IMR-90 (cell line): ENCODE data around the gene ADGRA3. TPM values are rescaled to one million over a fixed set of nuclear protein-coding genes. Genes with fewer than 3 reads are reported as not detected.

ENCODE experiments used
- ATAC-seq: fragments of 200-7000 bp; cut with Tn5 transposase; 2 replicates; pipeline ENCODE4 v1.9.1; 2020; ENCODE audit warnings: low read depth, mild to moderate bottlenecking, moderate library complexity
- BruUV-seq: library from RNA; stranded (reverse); fragments of 400-500 nt; replicated peaks from 2 replicates; lab custom pipeline; 2021; lab: Mats Ljungman, UMichigan
- CTCF ChIA-PET: fragments of 300-600 bp; formaldehyde crosslinking; extraction: SDS; loops from one replicate; lab custom pipeline; 2021; ENCODE audit warnings: antibody characterized with exemption; lab: Yijun Ruan, JAX
- POLR2A ChIA-PET: fragments of 300-600 bp; sonication (Branson Sonifier 250); formaldehyde crosslinking; loops from one replicate; lab custom pipeline; 2022; ENCODE audit warnings: antibody characterized with exemption; ENCODE audit not compliant: unreplicated experiment; lab: Charles Lee
- DNase-seq: peaks from one replicate; pipeline ENCODE4 v3.0.0; 2013
- H2AFZ ChIP-seq: replicated peaks from 2 replicates; pipeline ENCODE3; 2013; ENCODE audit warnings: low read length, mild to moderate bottlenecking; ENCODE audit not compliant: poor library complexity
- H2AK5ac ChIP-seq: 2 replicates; pipeline ENCODE4 v1.6.1; 2013; ENCODE audit warnings: low read depth, low read length, inconsistent platforms
- H2AK9ac ChIP-seq: replicated peaks from 2 replicates; pipeline ENCODE3; 2013; ENCODE audit warnings: mild to moderate bottlenecking, low read depth, low read length, moderate library complexity; ENCODE audit not compliant: poor library complexity
- H2BK120ac ChIP-seq: 2 replicates; pipeline ENCODE4 v1.6.1; 2013; ENCODE audit warnings: low read depth, low read length, inconsistent platforms
- H2BK15ac ChIP-seq: 3 replicates; pipeline ENCODE4 v1.6.1; 2013; ENCODE audit warnings: low read depth, low read length, inconsistent platforms
- H2BK20ac ChIP-seq: 2 replicates; pipeline ENCODE4 v1.6.1; 2013; ENCODE audit warnings: low read depth, mild to moderate bottlenecking, inconsistent platforms, low read length, moderate library complexity
- H2BK5ac ChIP-seq: 2 replicates; pipeline ENCODE4 v1.6.1; 2013; ENCODE audit warnings: mild to moderate bottlenecking, low read depth, low read length, inconsistent platforms; ENCODE audit not compliant: poor library complexity, severe bottlenecking
- H3K14ac ChIP-seq: replicated peaks from 2 replicates; pipeline ENCODE4 v1.6.1; 2013; ENCODE audit warnings: low read depth, low read length, inconsistent platforms
- H3K18ac ChIP-seq: 2 replicates; pipeline ENCODE4 v1.6.1; 2013; ENCODE audit warnings: low read depth, low read length, control low read depth
- H3K23ac ChIP-seq: 2 replicates; pipeline ENCODE4 v1.6.1; 2013; ENCODE audit warnings: low read depth, low read length, inconsistent platforms
- H3K27ac ChIP-seq: 2 replicates; pipeline ENCODE4 v1.5.1; 2013; ENCODE audit warnings: mild to moderate bottlenecking, control low read depth, low read length; ENCODE audit not compliant: insufficient read depth
- H3K27me3 ChIP-seq: 2 replicates; pipeline ENCODE4 v1.6.1; 2013; ENCODE audit warnings: low read length; ENCODE audit not compliant: control insufficient read depth, insufficient read depth
- H3K36me3 ChIP-seq: 2 replicates; pipeline ENCODE4 v1.6.1; 2013; ENCODE audit warnings: low read length, mixed read lengths; ENCODE audit not compliant: control insufficient read depth, insufficient read depth
- H3K4ac ChIP-seq: 2 replicates; pipeline ENCODE4 v1.6.1; 2013; ENCODE audit warnings: low read depth, low read length, inconsistent platforms
- H3K4me1 ChIP-seq: 2 replicates; pipeline ENCODE4 v1.6.1; 2013; ENCODE audit warnings: low read length, mixed read lengths; ENCODE audit not compliant: control insufficient read depth, insufficient read depth
- H3K4me2 ChIP-seq: 2 replicates; pipeline ENCODE4 v1.6.1; 2013; ENCODE audit warnings: low read depth, mild to moderate bottlenecking, control low read depth, low read length, moderate library complexity
- H3K4me3 ChIP-seq: 2 replicates; pipeline ENCODE4 v1.5.1; 2013; ENCODE audit warnings: low read depth, mild to moderate bottlenecking, control low read depth, low read length, moderate library complexity; ENCODE audit not compliant: insufficient read depth
- H3K56ac ChIP-seq: 2 replicates; pipeline ENCODE4 v1.6.1; 2013; ENCODE audit warnings: low read length, inconsistent platforms; ENCODE audit not compliant: insufficient read depth; ENCODE audit errors: extremely low read depth
- H3K79me1 ChIP-seq, 2 experiments: 2 replicates each; pipeline ENCODE4 v1.6.1; 2013; ENCODE audit warnings: low read length in 2 of 2, inconsistent platforms in 1 of 2, low read depth in 1 of 2
- H3K9ac ChIP-seq: 2 replicates; pipeline ENCODE4 v1.6.1; 2013; ENCODE audit warnings: low read depth, low read length, control low read depth
- H3K9me1 ChIP-seq: 2 replicates; pipeline ENCODE4 v1.6.1; 2013; ENCODE audit warnings: low read length, inconsistent platforms; ENCODE audit not compliant: insufficient read depth
- H3K9me3 ChIP-seq: 2 replicates; pipeline ENCODE4 v1.6.1; 2013; ENCODE audit warnings: low read length; ENCODE audit not compliant: control insufficient read depth, insufficient read depth
- H4K20me1 ChIP-seq: 2 replicates; pipeline ENCODE4 v1.6.1; 2013; ENCODE audit warnings: low read length, inconsistent platforms; ENCODE audit not compliant: insufficient read depth
- H4K5ac ChIP-seq: 2 replicates; pipeline ENCODE4 v1.6.1; 2013; ENCODE audit warnings: mild to moderate bottlenecking, low read depth, low read length, control low read depth
- H4K8ac ChIP-seq, 2 experiments: 2 replicates each; pipeline ENCODE4 v1.6.1; 2013; ENCODE audit warnings: low read depth in 2 of 2, low read length in 2 of 2, control low read depth in 1 of 2, inconsistent platforms in 1 of 2
- H4K91ac ChIP-seq: 2 replicates; pipeline ENCODE4 v1.6.1; 2013; ENCODE audit warnings: low read depth, low read length, inconsistent platforms; ENCODE audit not compliant: insufficient read depth
- BHLHE40 ChIP-seq: fragments of 150-350 bp; IDR thresholded peaks from 2 replicates; pipeline ENCODE4 v1.6.1; 2016; ENCODE audit warnings: mild to moderate bottlenecking, low read depth, low read length
- CEBPB ChIP-seq: IDR thresholded peaks from 2 replicates; pipeline ENCODE4 v1.6.1; 2012; ENCODE audit warnings: low read depth, low read length, improper control_type of control experiment
- CHD1 ChIP-seq: IDR thresholded peaks from 2 replicates; pipeline ENCODE4 v1.6.1; 2012; ENCODE audit warnings: low read depth, low read length, improper control_type of control experiment
- CTCF ChIP-seq: conservative IDR thresholded peaks from 2 replicates; pipeline ENCODE4 v1.5.1; 2012; ENCODE audit warnings: mild to moderate bottlenecking, low read depth, low read length, improper control_type of control experiment
- ELK1 ChIP-seq: fragments of 150-350 bp; IDR thresholded peaks from 2 replicates; pipeline ENCODE4 v1.6.1; 2016; ENCODE audit warnings: low read depth, mild to moderate bottlenecking, low read length, moderate library complexity, borderline replicate concordance
- FOS ChIP-seq: fragments of 150-350 bp; IDR thresholded peaks from 2 replicates; pipeline ENCODE4 v1.6.1; 2016; ENCODE audit warnings: low read depth, low read length
- MAFK ChIP-seq: IDR thresholded peaks from 2 replicates; pipeline ENCODE4 v1.6.1; 2012; ENCODE audit warnings: low read depth, low read length, improper control_type of control experiment
- MAZ ChIP-seq: IDR thresholded peaks from 2 replicates; pipeline ENCODE4 v1.6.1; 2012; ENCODE audit warnings: low read depth, mild to moderate bottlenecking, low read length, improper control_type of control experiment, moderate library complexity, borderline replicate concordance
- MXI1 ChIP-seq: IDR thresholded peaks from 2 replicates; pipeline ENCODE4 v1.6.1; 2012; ENCODE audit warnings: low read depth, mild to moderate bottlenecking, low read length, moderate library complexity, borderline replicate concordance
- NFE2L2 ChIP-seq: fragments of 150-350 bp; IDR thresholded peaks from 2 replicates; pipeline ENCODE4 v1.6.1; 2016; ENCODE audit warnings: low read depth, mild to moderate bottlenecking, low read length
- POLR2A ChIP-seq: IDR thresholded peaks from 2 replicates; pipeline ENCODE4 v1.6.1; 2012; ENCODE audit warnings: mild to moderate bottlenecking, low read depth, low read length
- RAD21 ChIP-seq: IDR thresholded peaks from 2 replicates; pipeline ENCODE4 v1.6.1; 2012; ENCODE audit warnings: low read length, improper control_type of control experiment
- RCOR1 ChIP-seq: IDR thresholded peaks from 2 replicates; pipeline ENCODE4 v1.6.1; 2012; ENCODE audit warnings: mild to moderate bottlenecking, low read length, improper control_type of control experiment; ENCODE audit not compliant: insufficient replicate concordance
- RFX5 ChIP-seq: IDR thresholded peaks from 2 replicates; pipeline ENCODE4 v1.8.0; 2012; ENCODE audit warnings: low read depth, mild to moderate bottlenecking, low read length, moderate library complexity
- SMC3 ChIP-seq: fragments of 150-350 bp; IDR thresholded peaks from 2 replicates; pipeline ENCODE4 v1.6.1; 2016; ENCODE audit warnings: low read depth, mild to moderate bottlenecking, antibody characterized with exemption, low read length, moderate library complexity
- WGBS, 2 experiments: methylation state at CpG; one replicate each; pipeline versions ENCODE4 v1.1.5 to v1.1.7; 2013; ENCODE audit warnings: missing lambda C conversion rate in 2 of 2; ENCODE audit not compliant: insufficient read length in 1 of 2; ENCODE audit errors: extremely low coverage in 2 of 2; 5-methylcytosine and 5-hydroxymethylcytosine counted together
- dilution Hi-C: fragments of 300-500 bp; cut with HindIII; formaldehyde crosslinking; loops from one replicate; pipeline ENCODE4 v1.14.3; 2018; ENCODE audit warnings: low sequenced_read_pairs; ENCODE audit not compliant: unreplicated experiment
- in situ Hi-C: fragments of 300-500 bp; cut with MboI; formaldehyde crosslinking; loops from 3 replicates; pipeline ENCODE4 v1.14.3; 2019; ENCODE audit warnings: low sequenced_read_pairs, inconsistent platforms, mixed read lengths
- intact Hi-C: fragments of 100-400 bp; cut with micrococcal nuclease; formaldehyde crosslinking; loops from 2 replicates; pipeline ENCODE4 v1.10.0; 2022
- polyA plus RNA-seq, 3 experiments: library from polyadenylated mRNA; depleted of rRNA; stranded (reverse); fragments of >200 nt; gene quantifications; 2 replicates each; pipeline ENCODE4 v1.2.3, GENCODE V29; 2012; ENCODE audit warnings: low replicate concordance in 1 of 3
- total RNA-seq: library from RNA; depleted of rRNA; stranded (reverse); fragments of >200 nt; gene quantifications from 2 replicates; pipeline ENCODE4 v1.2.3, GENCODE V29; 2012
- TF ChIP-seq, protein P1 (sequence below): fragments of 150-350 bp; IDR thresholded peaks from 2 replicates; pipeline ENCODE4 v1.6.1; 2017; ENCODE audit warnings: mild to moderate bottlenecking, antibody characterized with exemption, low read length, low read depth

The ADGRA3 gene
- total and polyA plus RNA-seq, 2 of the 4 experiments (the other 2 are of a cell fraction), result 20.1 to 28.0 TPM

- H3K36me3 ChIP-seq, result peaks cover 4% of the 10 kb centered on the region
- no peak overlapping the region for H4K8ac ChIP-seq
- H4K91ac ChIP-seq, result no peak overlapping the region
- H3K23ac ChIP-seq, result no peak overlapping the region
- no peak overlapping the region for H3K14ac ChIP-seq
- no peak overlapping the region for H3K9ac ChIP-seq
- no peak overlapping the region for H2BK120ac ChIP-seq
- TF ChIP-seq MXI1 (no peak), BHLHE40 (no peak), RFX5 (no peak), SMC3 (no peak), MAFK (no peak), CHD1 (no peak), NFE2L2 (no peak), ELK1 (no peak), POLR2A (no peak), FOS (no peak), CTCF (no peak), MAZ (no peak), RAD21 (no peak), RCOR1 (no peak), CEBPB (no peak)
- TF ChIP-seq, protein P1, sequence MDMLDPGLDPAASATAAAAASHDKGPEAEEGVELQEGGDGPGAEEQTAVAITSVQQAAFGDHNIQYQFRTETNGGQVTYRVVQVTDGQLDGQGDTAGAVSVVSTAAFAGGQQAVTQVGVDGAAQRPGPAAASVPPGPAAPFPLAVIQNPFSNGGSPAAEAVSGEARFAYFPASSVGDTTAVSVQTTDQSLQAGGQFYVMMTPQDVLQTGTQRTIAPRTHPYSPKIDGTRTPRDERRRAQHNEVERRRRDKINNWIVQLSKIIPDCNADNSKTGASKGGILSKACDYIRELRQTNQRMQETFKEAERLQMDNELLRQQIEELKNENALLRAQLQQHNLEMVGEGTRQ, result no peak
- no peak overlapping the region for H3K27ac ChIP-seq
- H2BK5ac ChIP-seq, result no peak overlapping the region
- POLR2A ChIA-PET, result no interaction called here
- H3K18ac ChIP-seq, result no peak overlapping the region
- no peak overlapping the region for H2AK9ac ChIP-seq
- no peak overlapping the region for H4K5ac ChIP-seq
- H3K79me1 ChIP-seq, result no peaks in the 10 kb centered on the region
- in situ Hi-C loops, result no loop called here
- CTCF ChIA-PET, result no interaction called here
- H3K4me1 ChIP-seq, result no peaks in the 10 kb centered on the region
- intact Hi-C loops, result loop anchor here (1.0 kb wide), 1 partner anchor 26 kb away; no protein-coding TSS in a partner anchor
- H2BK20ac ChIP-seq, result no peak overlapping the region
- H3K4me2 ChIP-seq, result no peak overlapping the region
- no peak overlapping the region for H2AK5ac ChIP-seq
- dilution Hi-C loops, result no loop called here
- no peaks in the 10 kb centered on the region for H3K9me3 ChIP-seq
- no peak overlapping the region for H2BK15ac ChIP-seq
- no TSS peak for BruUV-seq
- H2AFZ ChIP-seq, result no peak overlapping the region
- no peak overlapping the region for H3K4me3 ChIP-seq
- ATAC-seq (no peak), DNase-seq (no peak)
- H3K56ac ChIP-seq, result no peak overlapping the region
- no peaks in the 10 kb centered on the region for H3K27me3 ChIP-seq
- no CpG with 5 or more reads among the region's 1 CpG for WGBS, 2 experiments
- no peaks in the 10 kb centered on the region; the same call in 1 of the 2 replicates for H3K9me1 ChIP-seq
- no peaks in the 10 kb centered on the region for H4K20me1 ChIP-seq
- no peak overlapping the region for H3K4ac ChIP-seq
Observed at GRCh38 chr4:22420291-22420690, 95.6 kb downstream of the ADGRA3 start.
